ENCODE data around the gene ADARB2.

The ADARB2 gene

DNA sequence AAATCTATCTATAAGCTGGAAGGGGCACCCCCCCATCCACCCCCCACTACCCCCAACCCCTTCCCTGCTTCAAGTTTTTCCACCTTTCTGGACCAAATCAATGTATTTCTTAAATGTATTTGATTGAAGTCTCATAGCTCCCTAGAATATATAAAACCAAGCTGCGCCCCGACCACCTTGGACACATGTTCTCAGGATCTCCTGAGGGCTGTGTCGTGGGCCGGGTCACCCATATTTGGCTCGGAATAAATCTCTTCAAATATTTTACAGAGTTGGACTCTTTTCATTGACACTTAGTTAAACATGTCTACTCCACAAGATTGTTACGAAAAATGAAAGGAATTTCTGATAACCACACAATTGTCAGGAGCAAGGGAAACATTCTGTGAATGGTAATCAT, 215.6 kb downstream of the ADARB2 start:
- CTCF ChIA-PET, result interaction anchor here (1.0 to 1.7 kb wide), 3 partner anchors 8 to 19 kb away, joined by 3 to 5 read pairs (median 3); no protein-coding TSS in a partner anchor
- no peak for DNase-seq (ENCODE audit: extremely low spot score)
- TF ChIP-seq, protein P1, sequence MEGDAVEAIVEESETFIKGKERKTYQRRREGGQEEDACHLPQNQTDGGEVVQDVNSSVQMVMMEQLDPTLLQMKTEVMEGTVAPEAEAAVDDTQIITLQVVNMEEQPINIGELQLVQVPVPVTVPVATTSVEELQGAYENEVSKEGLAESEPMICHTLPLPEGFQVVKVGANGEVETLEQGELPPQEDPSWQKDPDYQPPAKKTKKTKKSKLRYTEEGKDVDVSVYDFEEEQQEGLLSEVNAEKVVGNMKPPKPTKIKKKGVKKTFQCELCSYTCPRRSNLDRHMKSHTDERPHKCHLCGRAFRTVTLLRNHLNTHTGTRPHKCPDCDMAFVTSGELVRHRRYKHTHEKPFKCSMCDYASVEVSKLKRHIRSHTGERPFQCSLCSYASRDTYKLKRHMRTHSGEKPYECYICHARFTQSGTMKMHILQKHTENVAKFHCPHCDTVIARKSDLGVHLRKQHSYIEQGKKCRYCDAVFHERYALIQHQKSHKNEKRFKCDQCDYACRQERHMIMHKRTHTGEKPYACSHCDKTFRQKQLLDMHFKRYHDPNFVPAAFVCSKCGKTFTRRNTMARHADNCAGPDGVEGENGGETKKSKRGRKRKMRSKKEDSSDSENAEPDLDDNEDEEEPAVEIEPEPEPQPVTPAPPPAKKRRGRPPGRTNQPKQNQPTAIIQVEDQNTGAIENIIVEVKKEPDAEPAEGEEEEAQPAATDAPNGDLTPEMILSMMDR (IDR thresholded peaks at IDR 0.05; ENCODE audit: control extremely low read depth, extremely low read depth, low read depth, missing control alignments), result no peak
- POLR2A ChIA-PET, result no interaction called here

DNA sequence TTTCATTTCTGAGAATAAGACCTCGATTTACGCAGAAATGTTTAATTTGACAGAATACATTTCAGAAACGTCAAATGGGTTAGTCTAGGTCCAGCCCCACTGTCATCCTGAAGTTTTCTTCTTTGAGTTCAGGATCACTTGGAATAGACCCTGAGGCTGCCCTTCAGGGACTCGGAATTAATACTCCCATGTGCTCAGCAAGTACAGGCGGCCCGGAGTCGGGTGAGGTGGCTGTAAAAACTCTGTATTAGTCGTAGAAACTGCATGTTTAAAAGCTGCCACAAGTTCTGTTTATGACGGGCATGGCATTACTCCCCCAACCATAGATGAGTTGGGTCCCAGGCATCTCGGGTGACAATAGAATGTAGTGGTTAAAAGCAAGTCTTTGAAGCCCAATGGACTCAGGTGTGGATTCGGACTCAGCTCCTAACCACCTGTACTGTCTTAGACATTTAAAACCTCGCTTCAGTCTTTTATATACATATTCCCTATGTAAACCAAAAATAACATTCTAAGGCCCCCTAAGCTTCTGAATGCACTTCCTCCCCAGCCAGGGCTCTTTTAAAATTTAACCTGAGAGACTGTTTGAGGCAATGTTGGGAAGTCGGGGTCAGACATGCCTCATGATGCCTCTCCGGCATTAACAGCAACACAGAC, 216.3 kb downstream of the ADARB2 start:
- DNase-seq (ENCODE audit: extremely low spot score), result no peak
- ChIA-PET CTCF (interaction anchor here (1.5 kb wide), 1 partner anchor 18 kb away, joined by 3 read pairs; no protein-coding TSS in a partner anchor), POLR2A (no interaction called here)
- TF ChIP-seq, protein P1 (IDR thresholded peaks at IDR 0.05; ENCODE audit: control extremely low read depth, extremely low read depth, low read depth, missing control alignments), result no peak

DNA sequence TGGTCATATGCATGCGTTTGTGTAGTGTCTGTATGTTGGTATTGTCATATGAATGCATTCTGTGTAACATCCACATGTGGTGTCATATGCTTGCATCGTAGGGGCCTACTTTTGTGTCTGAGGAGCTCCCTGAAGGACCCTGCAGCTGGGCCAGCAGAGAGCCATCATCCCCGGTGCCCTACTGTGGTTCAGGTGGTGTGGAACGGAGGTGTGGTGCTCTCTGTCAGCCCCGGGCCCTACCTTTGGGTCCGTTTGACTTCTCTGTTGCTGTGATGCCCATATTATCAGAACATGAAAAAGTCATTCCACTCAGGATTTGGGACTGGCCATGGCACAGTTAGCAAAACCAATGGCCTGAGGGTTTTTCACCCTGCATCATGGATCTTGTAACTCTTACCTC, 217.9 kb downstream of the ADARB2 start:
- ChIA-PET POLR2A (no interaction called here), CTCF (no interaction called here)
- TF ChIP-seq, protein P1 (IDR thresholded peaks at IDR 0.05; ENCODE audit: control extremely low read depth, extremely low read depth, low read depth, missing control alignments), result no peak
- DNase-seq (ENCODE audit: extremely low spot score), result no peak

DNA sequence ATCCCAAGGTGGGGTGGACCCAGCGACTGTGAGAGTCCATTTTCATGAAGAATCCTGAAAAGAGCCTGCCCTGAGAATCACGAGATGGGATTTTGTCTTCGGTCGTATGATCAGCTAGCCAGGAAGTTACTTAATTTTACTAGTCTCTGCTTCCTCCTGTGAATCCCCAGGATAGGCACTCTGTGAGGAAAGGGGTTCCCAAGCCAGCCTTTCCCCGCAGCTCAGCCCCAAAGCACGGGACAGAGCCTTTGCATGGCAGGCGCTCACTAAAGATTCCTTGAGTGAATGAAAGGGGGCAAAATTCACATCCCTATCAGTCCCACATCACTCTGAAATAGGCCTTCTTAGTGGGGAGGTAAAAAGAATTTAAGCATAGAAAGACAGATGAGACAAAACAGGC, 219.6 kb downstream of the ADARB2 start:
- POLR2A ChIA-PET, result no interaction called here
- TF ChIP-seq, protein P1 (IDR thresholded peaks at IDR 0.05; ENCODE audit: control extremely low read depth, extremely low read depth, low read depth, missing control alignments), result no peak
- no peak for DNase-seq (ENCODE audit: extremely low spot score)
- CTCF ChIA-PET, result no interaction called here

DNA sequence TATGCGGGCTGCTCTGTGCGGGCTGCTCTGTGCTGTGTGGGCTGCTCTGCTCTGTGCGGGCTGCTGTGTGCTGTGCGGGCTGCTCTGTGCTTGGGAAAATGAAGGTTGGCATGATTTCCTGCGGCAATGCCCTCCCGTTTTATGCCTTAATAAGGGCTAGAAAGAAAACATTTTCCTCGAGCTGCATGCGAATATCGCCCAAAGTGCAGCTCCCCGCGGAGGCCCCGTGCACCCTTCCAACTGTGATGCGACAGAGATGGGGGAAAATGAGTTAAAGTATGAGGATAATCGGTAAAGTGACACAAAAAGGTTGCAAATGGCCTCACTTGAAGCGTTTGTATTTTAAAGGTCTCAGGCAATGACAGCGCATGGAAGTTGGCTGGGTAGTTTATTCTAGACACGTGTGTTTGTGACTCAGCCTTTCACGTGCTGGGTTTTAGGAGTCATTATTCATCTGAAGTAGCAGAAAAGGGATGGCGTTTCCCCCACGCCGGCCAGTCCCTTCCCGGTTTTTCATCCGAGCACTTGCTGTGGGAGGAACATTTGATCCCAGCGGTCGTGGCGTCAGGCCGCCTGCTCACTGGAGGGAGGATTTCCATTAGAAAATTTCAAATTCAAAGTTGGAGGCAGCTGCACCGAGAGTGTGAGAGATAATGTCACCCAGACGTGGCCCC, 220.7 kb downstream of the ADARB2 start:
- ChIA-PET POLR2A (no interaction called here), CTCF (no interaction called here)
- DNase-seq (ENCODE audit: extremely low spot score), result no peak
- TF ChIP-seq, protein P1 (IDR thresholded peaks at IDR 0.05; ENCODE audit: control extremely low read depth, extremely low read depth, low read depth, missing control alignments), result no peak

DNA sequence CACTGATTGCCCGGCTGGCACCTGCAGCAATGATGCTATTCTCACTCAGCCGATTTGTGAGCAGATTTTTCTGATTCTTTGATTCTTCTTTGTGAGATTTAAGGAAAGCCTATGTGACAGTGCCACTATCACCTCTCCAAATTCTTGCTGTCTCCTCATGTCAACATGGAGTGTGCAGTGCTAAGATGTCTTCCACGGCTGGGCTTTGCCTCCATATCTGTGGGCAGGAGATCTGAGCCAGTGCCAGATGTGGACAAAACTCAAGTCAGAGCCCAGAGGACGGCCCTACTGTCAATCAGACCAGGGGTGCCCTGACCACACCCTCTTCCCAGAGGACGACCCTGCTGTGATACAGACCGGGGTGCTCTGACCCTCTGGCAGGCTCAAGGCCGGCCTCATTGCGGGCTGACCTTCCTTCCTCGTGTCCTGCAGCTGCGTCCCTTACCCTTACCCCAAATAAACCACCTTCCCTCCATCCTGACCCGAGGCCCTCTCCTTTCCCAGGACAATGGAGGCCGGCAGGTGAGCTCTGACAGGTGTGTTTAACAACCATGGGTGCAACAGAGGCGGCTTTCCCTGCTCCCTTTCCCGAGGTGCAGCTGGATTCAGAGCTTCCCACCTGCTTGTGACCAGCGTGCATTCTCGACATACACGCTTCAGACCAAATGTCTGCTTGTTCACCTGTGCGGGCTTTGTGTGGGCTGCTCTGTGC, 221.4 kb downstream of the ADARB2 start:
- POLR2A ChIA-PET, result no interaction called here
- CTCF ChIA-PET, result no interaction called here
- TF ChIP-seq, protein P1 (IDR thresholded peaks at IDR 0.05; ENCODE audit: control extremely low read depth, extremely low read depth, low read depth, missing control alignments), result no peak
- no peak for DNase-seq (ENCODE audit: extremely low spot score)

All from GM10248 (cell line).